ENCODE data around the gene HMG20A.
A peak's percentile ranks its signal among the peaks of the same experiment; 100 is the strongest.

Gene HMG20A

GRCh38 chr15:77495838-77496596 is 75.3 kb downstream of the HMG20A start:
- H3K4me3 ChIP-seq (ENCODE audit: low read length), result no peak overlapping the region
- DNase-seq (ENCODE audit: low read depth), result no peak
- no peak for TF ChIP-seq CTCF (IDR thresholded peaks at IDR 0.05; ENCODE audit: insufficient read depth, low read depth, low read length, missing control alignments)

- peak; percentile 87 for DNase-seq (ENCODE audit: low read depth)
- H3K4me3 ChIP-seq (ENCODE audit: low read length), result no peak overlapping the region
- peak; percentile 96 for TF ChIP-seq CTCF (IDR thresholded peaks at IDR 0.05; ENCODE audit: insufficient read depth, low read depth, low read length, missing control alignments)
These were observed 76.0 kb downstream of the HMG20A start for GRCh38 chr15:77496715-77497109.

- TF ChIP-seq CTCF (IDR thresholded peaks at IDR 0.05; ENCODE audit: insufficient read depth, low read depth, low read length, missing control alignments), result no peak
- no peak overlapping the region for H3K4me3 ChIP-seq (ENCODE audit: low read length)
- DNase-seq (ENCODE audit: low read depth), result no peak
These were observed 76.5 kb downstream of the HMG20A start for GRCh38 chr15:77497110-77497737.

GRCh38 chr15:77497942-77498361 is 77.3 kb downstream of the HMG20A start:
- DNase-seq (ENCODE audit: low read depth), result no peak
- TF ChIP-seq CTCF (IDR thresholded peaks at IDR 0.05; ENCODE audit: insufficient read depth, low read depth, low read length, missing control alignments), result no peak
- H3K4me3 ChIP-seq (ENCODE audit: low read length), result no peak overlapping the region

GRCh38 chr15:77499087-77499760 is 78.5 kb downstream of the HMG20A start:
- TF ChIP-seq CTCF (IDR thresholded peaks at IDR 0.05; ENCODE audit: insufficient read depth, low read depth, low read length, missing control alignments), result no peak
- no peak overlapping the region for H3K4me3 ChIP-seq (ENCODE audit: low read length)

GRCh38 chr15:77500989-77501388 is 80.3 kb downstream of the HMG20A start:
- no peak overlapping the region for H3K4me3 ChIP-seq (ENCODE audit: low read length)
- DNase-seq (ENCODE audit: low read depth), result peak; percentile 81
- no peak for TF ChIP-seq CTCF (IDR thresholded peaks at IDR 0.05; ENCODE audit: insufficient read depth, low read depth, low read length, missing control alignments)

More at GRCh38 chr15:77499087-77499760, 78.5 kb downstream of the HMG20A start:
- DNase-seq (ENCODE audit: low read depth), result no peak
